PC-3 (cell line): Measurements from ENCODE around the gene PAX1.

Experiments used
- EZH2 ChIP-seq: fragments of 300-600 bp; sonication (generic); IDR thresholded peaks from one replicate; pipeline ENCODE4 v1.6.1; 2017; ENCODE audit warnings: antibody characterized with exemption, mild to moderate bottlenecking, low read length; ENCODE audit not compliant: unreplicated experiment
- EZH2phosphoT487 ChIP-seq: fragments of 300-600 bp; sonication (generic); IDR thresholded peaks from 2 replicates; pipeline ENCODE4 v1.6.1; 2018; ENCODE audit warnings: mild to moderate bottlenecking, antibody characterized with exemption, low read length, borderline replicate concordance
- TF ChIP-seq, protein P1 (sequence below): fragments of 300-600 bp; sonication (generic); conservative IDR thresholded peaks from 2 replicates; pipeline ENCODE4 v1.5.1; 2017; ENCODE audit warnings: antibody characterized with exemption, low read depth, mild to moderate bottlenecking, low read length

DNA sequence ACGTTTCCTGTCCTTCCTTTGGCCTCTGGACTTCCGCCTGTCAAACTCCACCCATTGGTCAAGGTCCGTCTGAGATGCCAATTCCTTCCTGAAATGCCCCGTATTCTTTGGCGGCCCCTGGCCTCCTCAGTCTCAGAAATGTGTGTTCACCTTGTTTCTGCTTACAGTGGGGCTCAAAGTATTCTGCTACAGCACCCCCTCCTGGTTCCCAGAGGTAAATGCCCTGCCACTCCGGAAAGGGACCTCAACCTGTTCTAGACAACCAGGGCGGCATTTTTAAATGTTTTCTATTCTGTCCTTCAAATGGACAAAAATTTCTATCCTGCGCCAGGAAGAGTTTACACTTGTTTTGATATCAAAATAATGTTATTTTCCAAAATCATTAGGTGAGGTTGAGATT is 12.1 kb upstream of the PAX1 start:
- TF ChIP-seq, protein P1, sequence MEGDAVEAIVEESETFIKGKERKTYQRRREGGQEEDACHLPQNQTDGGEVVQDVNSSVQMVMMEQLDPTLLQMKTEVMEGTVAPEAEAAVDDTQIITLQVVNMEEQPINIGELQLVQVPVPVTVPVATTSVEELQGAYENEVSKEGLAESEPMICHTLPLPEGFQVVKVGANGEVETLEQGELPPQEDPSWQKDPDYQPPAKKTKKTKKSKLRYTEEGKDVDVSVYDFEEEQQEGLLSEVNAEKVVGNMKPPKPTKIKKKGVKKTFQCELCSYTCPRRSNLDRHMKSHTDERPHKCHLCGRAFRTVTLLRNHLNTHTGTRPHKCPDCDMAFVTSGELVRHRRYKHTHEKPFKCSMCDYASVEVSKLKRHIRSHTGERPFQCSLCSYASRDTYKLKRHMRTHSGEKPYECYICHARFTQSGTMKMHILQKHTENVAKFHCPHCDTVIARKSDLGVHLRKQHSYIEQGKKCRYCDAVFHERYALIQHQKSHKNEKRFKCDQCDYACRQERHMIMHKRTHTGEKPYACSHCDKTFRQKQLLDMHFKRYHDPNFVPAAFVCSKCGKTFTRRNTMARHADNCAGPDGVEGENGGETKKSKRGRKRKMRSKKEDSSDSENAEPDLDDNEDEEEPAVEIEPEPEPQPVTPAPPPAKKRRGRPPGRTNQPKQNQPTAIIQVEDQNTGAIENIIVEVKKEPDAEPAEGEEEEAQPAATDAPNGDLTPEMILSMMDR: peak; percentile 50
- TF ChIP-seq EZH2: no peak
- TF ChIP-seq EZH2phosphoT487: no peak
